Hematopoietic multipotent progenitor cell treated with erythropoietin and hydrocortisone succinate and interleukin-3 and kit ligand, for 6 days (in vitro differentiated cells): Measurements from ENCODE around the gene INPP1.
A peak's percentile ranks its signal among the peaks of the same experiment; 100 is the strongest.
"Not testable (repeated sequence)": the region's sequence is repeated elsewhere in the genome, so short reads cannot be mapped to it uniquely, and the experiment has no call there.

Source experiments
- DNase-seq: peaks from one replicate; pipeline ENCODE4 v3.0.0-alpha.2; 2015

INPP1 gene, protein sequence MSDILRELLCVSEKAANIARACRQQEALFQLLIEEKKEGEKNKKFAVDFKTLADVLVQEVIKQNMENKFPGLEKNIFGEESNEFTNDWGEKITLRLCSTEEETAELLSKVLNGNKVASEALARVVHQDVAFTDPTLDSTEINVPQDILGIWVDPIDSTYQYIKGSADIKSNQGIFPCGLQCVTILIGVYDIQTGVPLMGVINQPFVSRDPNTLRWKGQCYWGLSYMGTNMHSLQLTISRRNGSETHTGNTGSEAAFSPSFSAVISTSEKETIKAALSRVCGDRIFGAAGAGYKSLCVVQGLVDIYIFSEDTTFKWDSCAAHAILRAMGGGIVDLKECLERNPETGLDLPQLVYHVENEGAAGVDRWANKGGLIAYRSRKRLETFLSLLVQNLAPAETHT

DNA sequence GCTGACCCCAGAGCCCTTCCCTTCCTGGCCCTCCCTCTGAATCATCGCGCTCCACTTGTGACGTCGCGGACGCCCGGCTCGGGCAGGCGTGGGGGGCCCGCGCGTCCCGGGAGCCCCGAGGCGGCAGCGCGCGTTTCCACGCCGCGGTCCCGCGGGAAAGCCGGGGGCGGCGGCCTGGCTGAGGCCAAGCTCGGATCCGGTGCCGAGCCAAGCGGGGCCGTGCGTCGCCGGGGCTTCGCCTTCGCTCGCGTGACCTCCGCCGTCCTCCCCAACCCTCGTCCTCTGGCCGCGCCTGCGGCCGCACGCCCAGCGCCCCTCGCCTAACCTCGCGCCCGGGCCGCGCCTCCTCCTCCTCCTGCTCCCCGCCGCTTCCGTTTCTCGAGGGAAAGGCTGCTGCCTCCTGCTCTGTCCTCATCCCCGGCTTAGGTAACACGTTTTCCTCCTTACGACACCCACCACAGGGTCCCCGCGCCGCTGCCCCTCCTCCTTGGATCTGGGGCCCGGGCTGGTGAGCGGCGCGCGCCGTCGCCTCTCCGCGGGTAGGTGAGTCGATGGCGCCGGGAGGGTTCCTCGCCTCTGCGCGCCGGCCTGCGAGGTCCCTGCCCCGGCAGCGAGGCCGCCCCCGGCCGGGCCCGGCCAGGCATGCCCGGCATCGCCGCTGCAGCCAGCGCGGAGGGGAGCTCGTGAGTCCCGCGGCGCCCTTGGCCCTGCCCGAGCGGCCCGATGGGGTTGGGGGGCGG is at the start of gene INPP1:
Gene INPP1 (plus strand): TSS at position 54 of the 740 bp plus-strand sequence. CDS start 16,514 bp downstream, outside the sequence.
- peak; percentile 68 for DNase-seq

DNA sequence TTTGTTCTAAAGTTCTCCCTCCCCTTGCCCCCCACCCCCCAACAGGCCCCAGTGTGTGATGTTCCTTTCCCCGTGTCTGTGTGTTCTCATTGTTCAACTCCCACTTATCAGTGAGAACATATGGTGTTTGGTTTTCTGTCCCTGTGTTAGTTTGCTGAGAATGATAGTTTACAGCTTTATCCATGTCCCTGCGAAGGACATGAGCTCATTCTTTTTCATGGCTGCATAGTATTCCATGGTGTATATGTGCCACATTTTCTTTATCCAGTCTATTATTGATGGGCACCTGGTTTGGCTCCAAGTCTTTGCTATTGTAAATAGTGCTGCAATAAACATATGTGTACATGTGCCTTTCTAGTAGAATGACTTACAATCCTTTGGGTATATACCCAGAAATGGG is 45.5 kb upstream of the INPP1 start:
- not testable (repeated sequence) for DNase-seq

DNA sequence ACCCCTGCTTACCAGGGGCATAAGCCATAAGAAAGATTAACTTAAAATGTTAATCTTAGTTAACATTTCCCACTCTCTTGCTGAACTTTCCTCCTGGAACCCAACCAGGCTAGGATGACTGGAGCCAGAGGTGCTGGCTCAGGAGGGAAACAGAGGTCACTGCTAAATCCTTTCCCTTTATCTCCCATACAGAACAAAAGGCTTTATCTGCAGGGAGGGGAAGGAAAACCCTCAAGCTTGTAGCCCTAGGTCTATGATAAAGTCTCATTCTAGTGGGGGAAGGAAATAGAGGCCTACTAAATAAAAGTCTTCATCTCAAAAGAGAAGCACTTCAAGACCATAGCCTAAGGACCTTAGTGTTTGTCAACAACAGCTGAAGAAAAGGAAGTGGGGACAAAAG is 42.4 kb upstream of the INPP1 start:
- DNase-seq = peak; percentile 13

DNA sequence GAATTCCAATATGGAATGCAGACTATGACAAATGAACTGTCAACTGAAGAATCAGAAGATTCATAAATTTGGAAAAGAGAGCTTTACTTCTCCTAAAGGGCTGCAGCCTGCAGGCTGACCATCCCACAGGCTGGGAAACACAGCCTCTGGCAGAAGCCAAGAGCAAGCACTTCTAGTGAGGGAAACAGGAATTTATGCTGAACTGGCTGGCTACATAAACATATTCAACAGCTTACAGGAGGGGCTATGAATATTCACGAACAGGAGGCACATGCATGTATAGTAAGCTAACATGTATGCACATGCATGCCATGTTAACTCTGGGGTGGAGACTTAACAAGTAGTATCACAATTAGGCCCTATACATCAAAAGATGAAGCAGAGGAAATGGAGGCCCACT is 41.3 kb upstream of the INPP1 start:
- no peak for DNase-seq

DNA sequence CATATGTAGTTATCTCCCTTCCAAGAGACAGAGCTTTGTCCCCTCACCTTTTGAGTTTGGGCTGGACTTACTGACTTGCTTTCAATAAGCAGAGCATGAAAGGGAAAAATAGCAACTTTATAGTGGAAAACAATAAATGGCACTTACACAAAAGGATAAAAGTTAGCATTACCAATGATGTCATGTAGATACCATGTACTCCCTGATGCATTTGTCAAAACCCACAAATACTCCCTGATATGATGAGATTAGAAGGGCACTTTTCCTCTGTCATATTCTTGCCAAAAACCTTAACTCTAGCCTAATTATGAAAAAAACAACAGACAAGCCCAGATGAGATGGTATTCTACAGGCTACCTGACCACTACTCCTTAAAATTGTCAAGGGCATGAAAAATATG is 39.7 kb upstream of the INPP1 start:
- DNase-seq = peak; percentile 52

DNA sequence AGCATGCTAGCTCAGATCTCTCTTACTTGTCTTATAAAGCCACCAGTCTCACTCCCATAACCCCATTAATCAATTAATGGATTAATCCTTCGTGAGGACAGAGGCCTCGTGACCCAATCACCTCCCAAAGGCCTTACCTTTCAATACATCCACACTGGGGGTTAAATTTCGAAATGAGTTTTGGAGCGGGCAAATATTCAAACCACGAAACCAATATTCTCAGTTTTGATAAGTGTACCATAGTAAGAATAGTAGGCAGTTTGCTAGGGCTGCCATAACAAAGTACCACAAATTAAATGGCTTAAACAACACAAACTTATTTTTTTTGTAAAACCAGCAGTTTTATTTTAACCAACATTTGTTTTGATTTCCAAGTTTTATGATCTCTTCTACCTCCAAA is 39.0 kb upstream of the INPP1 start:
- DNase-seq = no peak

DNA sequence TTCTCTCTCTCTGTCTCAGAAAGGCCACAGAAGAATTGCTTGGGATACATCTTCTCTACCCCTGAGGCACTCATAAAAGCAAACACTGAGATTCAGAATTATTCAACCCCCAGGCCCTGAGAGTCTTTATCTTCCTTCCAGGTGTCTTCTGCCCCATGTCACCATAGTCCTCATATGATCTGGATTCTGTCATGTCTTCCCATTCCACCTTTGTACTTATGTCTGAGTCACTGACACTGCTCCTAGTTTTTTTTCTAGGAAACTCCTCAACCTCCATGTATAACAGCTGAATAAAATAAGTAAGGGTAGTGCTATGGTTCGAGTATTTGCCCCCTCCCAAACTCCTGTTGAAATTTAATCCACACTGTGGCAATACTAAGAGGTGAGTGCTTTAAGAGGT is 35.4 kb upstream of the INPP1 start:
- no peak for DNase-seq

DNA sequence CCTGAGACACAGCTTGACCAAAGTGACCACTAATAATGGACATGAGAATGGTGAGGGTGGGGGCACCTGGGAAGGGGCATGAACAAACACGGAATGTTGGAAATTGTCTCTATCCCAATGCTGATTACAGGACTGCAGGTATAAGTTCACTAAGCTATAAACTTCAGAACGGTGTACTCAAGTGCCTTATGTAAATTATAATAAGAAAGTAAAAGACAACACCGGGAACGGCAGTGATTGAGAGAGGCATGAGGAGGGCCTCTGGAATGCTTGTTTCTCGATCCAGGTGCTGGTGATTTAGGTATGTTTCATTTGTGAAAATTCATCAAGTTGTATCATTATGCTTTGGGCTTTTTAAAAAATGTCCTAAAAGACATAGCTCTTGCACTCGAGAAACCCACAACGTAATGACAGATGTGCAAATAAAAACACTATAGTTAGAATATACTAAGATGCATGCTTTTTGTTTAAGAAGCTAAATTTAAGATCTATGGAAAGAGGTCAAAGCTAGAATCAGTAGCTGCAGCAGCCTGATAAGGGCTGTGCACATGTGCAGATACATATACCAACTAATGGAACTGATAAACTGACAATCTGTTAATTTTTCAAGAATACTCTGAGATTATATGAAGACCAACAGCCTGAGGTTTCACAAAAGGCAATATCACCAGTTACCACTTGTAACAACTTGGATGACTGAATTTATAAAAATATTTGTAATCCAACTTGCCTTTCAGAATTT is 31.3 kb upstream of the INPP1 start:
- DNase-seq = peak; percentile 62

DNA sequence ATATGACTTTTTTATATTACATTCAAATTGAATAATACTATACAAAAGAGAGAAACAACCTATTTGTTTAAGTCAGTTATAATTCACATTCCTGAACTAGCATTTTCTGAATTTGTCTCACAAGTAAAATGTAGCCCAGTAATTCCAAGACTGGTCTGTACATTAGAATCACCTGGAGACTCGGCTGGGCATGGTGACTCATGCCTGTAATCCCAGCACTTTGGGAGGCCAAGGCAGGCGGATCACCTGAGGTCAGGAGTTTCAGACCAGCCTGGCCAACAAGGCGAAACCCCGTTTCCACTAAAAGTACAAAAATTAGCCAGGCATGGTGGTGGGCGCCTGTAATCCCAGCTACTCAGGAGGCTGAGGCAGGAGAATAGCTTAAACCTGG is 30.8 kb upstream of the INPP1 start:
- not testable (repeated sequence) for DNase-seq

DNA sequence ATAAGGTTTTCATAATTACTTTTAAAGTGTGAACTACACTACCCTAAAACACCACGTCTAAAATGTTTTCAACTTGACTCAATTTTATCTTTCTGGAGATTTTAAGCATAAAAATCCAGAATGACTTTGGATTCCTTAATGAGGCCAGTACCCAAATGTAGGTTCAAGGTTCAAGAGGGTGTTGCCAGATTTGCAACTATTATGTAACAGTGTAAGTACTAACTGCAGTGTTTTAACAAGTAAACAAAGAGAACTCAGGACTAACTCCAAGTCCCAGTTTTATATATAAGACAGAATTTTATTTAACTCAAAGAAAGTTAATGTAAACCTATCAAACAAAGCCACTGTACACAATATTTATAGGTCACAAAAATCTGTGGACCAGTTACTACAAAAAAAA is 29.5 kb upstream of the INPP1 start:
- no peak for DNase-seq

DNA sequence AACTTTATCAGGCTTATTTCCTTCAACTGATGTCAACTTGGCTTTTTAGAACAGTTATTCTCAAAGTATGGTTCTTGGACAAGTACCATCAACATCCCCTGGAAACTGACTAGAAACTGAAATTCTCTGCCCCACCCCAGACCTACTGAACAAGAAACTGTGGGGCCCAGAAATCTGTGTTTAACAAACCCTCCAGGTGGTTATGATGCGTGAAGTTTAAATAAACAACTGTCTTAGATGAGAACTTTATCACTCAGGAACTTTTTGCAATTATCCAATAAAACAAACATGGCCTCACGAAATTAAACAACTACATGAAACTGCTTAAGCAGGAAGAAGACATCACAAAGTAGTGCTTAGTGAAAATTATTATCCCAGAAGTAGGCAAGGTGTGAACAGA is 28.1 kb upstream of the INPP1 start:
- no peak for DNase-seq

DNA sequence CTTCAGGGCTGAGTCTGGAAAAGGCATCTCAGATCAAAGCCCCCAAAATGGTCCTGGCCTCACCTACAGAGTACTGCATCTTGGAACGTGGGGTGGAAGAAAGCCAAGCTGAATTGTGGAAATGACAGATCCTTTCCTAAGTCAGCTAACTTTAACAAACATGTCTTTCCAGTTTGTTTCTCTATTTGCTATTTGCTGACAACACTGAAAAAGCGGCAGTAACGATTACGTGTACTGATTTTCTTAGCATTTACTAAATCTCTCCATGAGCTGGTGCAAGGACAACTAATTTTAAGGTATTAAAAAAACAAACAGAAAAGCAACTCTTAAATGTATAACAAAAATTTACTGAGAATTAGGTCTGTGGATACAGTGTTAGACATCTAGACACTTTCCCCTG is 24.9 kb upstream of the INPP1 start:
- DNase-seq = no peak

DNA sequence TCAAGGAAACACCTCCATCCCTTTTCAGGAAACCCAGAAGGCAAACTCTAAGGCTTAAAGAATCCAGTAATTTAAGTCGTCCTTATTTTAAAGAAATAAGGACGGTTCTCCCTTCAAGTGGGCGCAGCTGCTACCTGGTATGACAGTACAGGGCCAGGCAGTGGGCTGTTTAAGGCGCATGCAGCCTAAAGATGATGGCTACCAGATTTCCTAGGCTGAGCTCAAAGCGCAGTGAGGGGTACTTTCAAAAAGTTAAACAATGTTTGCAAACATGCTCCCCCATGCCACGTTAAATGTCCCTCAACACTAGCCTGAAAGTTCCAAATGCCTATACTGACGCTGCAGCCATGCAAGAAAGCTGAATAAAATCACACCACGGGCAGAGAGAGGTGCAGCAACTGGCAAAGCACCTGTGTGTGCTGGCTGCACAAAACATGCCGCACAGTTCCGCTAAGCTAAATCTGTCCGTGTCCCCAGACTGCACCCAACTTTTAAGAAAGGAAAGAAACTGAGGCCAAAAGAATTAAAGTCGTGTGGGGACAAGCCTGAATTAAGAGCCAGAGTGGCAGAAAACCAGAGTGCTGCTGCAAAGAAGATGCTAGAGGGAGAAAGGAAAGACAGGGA is 24.3 kb upstream of the INPP1 start:
- DNase-seq = no peak

DNA sequence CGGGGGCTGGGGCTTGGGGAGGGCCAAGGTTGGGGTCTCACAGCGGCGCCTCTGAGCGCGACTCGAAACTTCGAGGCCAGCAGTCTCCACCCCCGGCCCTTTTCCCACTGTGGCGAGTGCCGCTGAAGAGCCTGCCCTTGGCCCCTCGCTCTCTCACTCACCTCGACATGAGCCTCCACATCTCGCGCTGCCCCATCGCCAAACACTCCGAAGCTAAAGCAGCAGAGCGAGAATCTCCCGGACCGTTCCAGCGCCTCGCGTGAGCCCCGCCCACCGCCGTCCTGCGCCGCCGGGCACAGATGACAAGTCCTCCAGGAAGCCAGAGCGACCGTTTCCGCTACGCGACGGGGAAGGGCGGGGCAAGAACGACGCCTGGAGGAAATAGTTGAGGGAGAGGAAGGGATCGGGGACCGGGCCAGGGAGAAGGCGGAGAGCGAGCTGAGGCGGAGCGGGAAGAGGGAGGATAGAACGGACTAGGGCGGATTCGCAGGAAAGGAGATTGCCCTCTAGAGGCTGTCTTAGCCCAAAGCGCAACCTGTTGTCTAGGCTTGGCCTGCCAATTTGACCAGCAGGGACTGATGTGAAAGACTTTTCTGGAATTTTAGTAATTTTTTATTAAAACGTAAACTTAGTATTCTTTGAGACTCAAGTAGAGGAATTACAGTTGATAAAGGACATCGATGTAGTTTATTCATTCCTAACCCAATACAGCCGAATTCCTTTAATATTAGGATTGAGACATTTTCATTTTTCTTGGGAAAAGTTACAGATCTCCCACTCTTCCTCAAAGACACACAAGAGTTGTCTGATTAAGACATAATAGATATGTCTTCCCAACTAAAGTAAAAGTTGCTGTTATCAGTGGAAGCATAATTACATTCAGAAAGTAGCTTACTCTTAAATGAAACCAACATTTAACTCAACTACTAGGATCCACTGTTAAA is 23.6 kb upstream of the INPP1 start, which contains the start of gene HIBCH:
Gene HIBCH (minus strand): TSS at position 272 of the 944 bp plus-strand sequence. CDS start 76 bp downstream, at position 196.
- peak; percentile 98 for DNase-seq

DNA sequence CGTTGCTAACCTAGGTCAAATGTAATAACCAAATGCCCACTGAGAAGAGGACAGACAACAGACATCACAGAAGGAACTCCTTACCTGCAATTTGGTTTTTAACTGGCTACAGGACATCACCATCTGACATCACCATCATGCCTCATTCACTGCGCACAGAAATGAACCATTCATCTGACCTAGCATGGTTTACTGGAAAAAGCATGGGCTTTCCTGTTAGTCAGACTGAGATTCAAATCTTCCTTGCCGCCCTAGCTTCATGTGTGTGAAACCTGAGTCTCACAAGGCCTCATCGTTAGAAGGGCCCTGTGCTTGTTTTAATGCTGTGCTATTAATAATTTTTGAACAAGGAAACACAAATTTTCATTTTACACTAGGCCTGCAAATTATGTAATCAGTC is 22.7 kb upstream of the INPP1 start:
- DNase-seq = no peak

DNA sequence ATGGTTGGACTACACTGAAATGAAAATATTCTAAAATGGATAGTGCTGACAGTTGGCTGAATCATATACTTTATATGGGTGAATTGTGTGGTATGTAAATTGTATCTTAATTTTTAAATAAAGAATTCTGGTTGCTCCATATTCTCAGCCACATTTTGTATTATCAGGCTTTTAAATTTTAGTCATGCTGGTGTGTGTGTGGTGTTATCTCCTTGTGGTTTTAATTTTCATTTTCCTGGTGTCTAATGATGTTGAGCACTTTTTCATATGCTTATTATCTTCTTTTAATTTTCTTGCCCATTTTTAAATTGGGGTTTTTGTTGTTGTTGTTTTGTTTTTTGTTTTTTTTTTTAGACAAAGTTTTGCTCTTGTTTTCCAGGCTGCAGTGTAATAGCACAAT is 20.0 kb upstream of the INPP1 start:
- DNase-seq = peak; percentile 54

DNA sequence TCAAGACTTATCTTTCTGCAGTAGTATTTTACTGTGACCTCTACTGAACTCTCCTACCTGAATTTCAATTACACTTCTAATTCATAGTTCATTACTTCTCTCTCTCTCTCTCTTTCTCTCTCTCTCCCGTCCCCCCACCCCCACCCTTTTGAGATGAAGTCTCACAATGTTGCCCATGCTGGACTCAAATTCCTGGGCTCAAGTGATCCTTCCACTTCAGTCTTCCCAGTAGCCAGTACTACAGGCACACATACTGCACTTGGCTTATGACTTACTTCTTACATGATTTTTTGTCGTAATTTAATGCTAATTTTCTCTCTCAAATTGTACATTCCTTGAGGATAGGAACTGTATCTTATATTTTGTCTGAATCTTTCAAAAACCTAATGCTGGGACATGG is 17.8 kb upstream of the INPP1 start:
- no peak for DNase-seq

DNA sequence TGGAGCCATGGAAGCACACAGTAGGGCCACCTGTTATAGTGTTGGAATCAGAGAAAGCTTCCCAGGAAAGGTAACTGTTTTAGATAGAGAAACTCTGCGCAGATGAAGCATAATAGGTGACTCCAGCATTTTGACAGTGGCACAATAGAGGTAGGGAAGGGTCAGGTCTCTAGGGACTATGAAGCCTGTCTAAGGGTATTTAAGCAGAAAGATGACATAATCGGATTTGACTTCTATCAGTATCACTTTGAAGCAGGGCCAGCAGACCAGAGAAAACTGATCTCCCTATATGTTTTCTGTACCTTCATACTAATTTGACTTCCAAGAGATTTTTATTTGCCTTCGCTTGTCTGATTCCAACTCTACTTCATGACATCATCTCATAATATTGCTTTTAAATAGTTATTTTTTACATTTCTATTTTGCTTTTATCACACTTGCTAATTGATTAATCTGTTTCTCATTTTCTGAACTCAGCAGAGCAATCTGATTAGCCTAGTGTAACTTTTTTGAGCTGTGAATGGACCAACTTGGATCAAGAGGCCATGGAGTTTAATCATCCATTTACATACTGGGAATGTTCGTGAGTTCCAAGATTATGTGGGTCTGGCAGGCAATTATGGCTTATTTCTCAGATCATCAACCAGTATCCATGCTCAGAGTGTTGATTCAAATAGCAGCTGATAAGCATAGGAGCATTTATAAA is 15.4 kb upstream of the INPP1 start:
- DNase-seq = no peak

DNA sequence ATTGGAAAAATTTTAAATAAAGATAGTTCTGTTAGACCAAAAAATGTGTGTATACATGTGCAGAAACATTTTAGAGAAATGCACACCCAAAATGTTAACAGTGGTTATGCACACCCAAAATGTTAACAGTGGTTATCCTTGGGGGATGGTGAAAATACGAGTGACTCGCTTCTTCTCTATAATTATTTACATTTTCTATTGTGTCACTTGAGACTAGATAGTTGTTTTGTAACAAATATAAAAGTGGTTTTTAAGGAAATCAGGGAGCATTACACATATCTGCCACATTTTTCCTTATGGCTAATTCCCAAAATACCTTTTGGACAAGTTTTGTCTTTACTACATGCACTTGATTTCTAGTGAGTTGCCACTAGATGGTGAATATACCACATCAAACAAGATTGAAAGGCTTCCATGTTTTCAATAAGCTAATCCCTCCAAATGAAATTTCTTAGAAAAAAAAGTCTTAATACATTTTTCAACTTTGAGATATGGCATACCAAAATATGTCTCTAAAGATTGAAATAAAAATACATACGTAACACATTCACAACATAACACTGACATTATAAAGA is 14.7 kb upstream of the INPP1 start:
- peak; percentile 34 for DNase-seq

DNA sequence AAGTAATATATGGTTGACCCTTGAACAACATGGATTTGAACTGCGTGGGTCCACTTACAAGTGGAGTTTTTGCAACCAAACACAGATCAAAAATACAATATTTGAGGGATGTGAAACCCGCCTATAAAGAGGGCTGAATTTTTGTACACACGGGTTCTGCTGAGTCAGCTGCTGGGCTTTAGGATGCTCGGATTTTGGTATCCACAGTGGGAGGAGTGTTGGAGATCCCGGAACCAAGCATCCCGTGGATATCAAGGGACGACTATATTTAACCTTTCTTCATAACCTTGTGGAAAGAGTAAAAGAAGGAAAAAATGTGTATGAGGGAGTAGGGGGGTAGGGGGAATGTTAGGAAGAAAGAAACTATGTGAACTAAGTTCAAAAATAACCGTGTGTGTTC is 10.0 kb upstream of the INPP1 start:
- DNase-seq = no peak

DNA sequence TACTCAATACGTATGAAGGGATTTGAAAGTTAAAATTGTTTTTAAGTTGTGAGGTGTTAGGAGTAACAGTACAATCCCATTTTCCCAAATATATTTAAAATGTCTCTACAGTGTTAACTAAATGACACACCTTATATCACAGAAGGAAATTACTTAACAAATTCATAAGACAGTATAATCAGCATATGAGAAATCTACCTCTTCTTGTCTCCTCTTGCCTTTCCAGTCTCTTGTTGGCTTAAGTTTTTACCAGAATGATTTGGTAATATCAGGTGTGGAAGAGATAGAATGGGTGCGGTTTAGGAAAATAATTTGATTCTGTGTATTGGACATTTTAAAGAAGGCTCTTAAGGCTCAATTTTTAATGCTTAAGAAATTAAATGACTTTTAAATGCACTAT is 9.5 kb upstream of the INPP1 start:
- DNase-seq = no peak
